GM23338 (cell line): ENCODE measurements around the gene TRIM14. TPM values are rescaled to one million over a fixed set of nuclear protein-coding genes. Genes with fewer than 3 reads are reported as not detected.

Experiments used
- ATAC-seq: fragments of 200-7000 bp; cut with Tn5 transposase; 3 replicates; pipeline ENCODE4 v1.9.1; 2020
- DNase-seq: peaks from one replicate; pipeline ENCODE4 v3.0.0-alpha.2; 2015; ENCODE audit warnings: low spot score
- H2AFZ ChIP-seq: fragments of 200-600 bp; sonication (generic); 2 replicates; pipeline ENCODE4 v1.8.0; 2016; ENCODE audit warnings: antibody characterized with exemption, mild to moderate bottlenecking, moderate library complexity
- H3F3A ChIP-seq: fragments of 200-600 bp; sonication (generic); replicated peaks from 2 replicates; pipeline ENCODE4 v1.8.0; 2017; ENCODE audit warnings: antibody characterized with exemption, mixed run types, low read depth
- H3K27ac ChIP-seq: fragments of 200-600 bp; sonication (generic); 2 replicates; pipeline ENCODE4 v1.6.1; 2016; ENCODE audit warnings: low read depth
- H3K27me3 ChIP-seq: fragments of 200-600 bp; sonication (generic); 2 replicates; pipeline ENCODE4 v1.8.0; 2016; ENCODE audit warnings: mild to moderate bottlenecking, mixed run types, moderate library complexity; ENCODE audit not compliant: insufficient read depth
- H3K36me3 ChIP-seq: fragments of 200-600 bp; sonication (generic); 2 replicates; pipeline ENCODE4 v1.8.0; 2016; ENCODE audit warnings: mild to moderate bottlenecking; ENCODE audit not compliant: insufficient read depth
- H3K4me1 ChIP-seq: fragments of 200-600 bp; sonication (generic); 2 replicates; pipeline ENCODE4 v1.8.0; 2016; ENCODE audit warnings: mild to moderate bottlenecking, moderate library complexity; ENCODE audit not compliant: insufficient read depth
- H3K4me2 ChIP-seq: fragments of 200-600 bp; sonication (generic); 2 replicates; pipeline ENCODE4 v1.7.1; 2017; ENCODE audit warnings: mixed run types
- H3K4me3 ChIP-seq: fragments of 200-600 bp; sonication (generic); 2 replicates; pipeline ENCODE4 v1.6.1; 2016; ENCODE audit warnings: mixed run types
- H3K79me2 ChIP-seq: fragments of 200-600 bp; sonication (generic); replicated peaks from 2 replicates; pipeline ENCODE4 v1.8.0; 2017; ENCODE audit warnings: mild to moderate bottlenecking; ENCODE audit not compliant: insufficient read depth
- H3K9me2 ChIP-seq: fragments of 200-600 bp; sonication (generic); 2 replicates; pipeline ENCODE4 v1.8.0; 2017; ENCODE audit not compliant: insufficient read depth
- H4K20me1 ChIP-seq: fragments of 200-600 bp; sonication (generic); replicated peaks from 2 replicates; pipeline ENCODE4 v1.8.0; 2017; ENCODE audit warnings: mild to moderate bottlenecking; ENCODE audit not compliant: insufficient read depth
- H3K27ac Mint-ChIP-seq: 2 replicates; pipeline ENCODE4 v1.8.0; 2020; ENCODE audit warnings: inconsistent platforms, mild to moderate bottlenecking, moderate library complexity, mixed read lengths
- H3K27me3 Mint-ChIP-seq: 3 replicates; pipeline ENCODE4 v1.8.0; 2022; ENCODE audit warnings: low read depth, mild to moderate bottlenecking, moderate library complexity, mixed read lengths, inconsistent platforms; ENCODE audit not compliant: insufficient read depth, poor library complexity
- H3K36me3 Mint-ChIP-seq: 3 replicates; pipeline ENCODE4 v1.8.0; 2021; ENCODE audit warnings: low read depth, mild to moderate bottlenecking, inconsistent platforms, moderate library complexity, mixed read lengths
- H3K4me1 Mint-ChIP-seq: 3 replicates; pipeline ENCODE4 v1.8.0; 2020; ENCODE audit warnings: mild to moderate bottlenecking, inconsistent platforms, mixed read lengths
- H3K4me3 Mint-ChIP-seq: 3 replicates; pipeline ENCODE4 v1.8.0; 2021; ENCODE audit warnings: moderate library complexity, mild to moderate bottlenecking, inconsistent platforms, mixed read lengths
- H3K9me3 Mint-ChIP-seq: 3 replicates; pipeline ENCODE4 v1.8.0; 2020; ENCODE audit warnings: moderate library complexity, mild to moderate bottlenecking, inconsistent platforms, mixed read lengths
- CREB1 ChIP-seq: fragments of 250-450 bp; sonication (Bioruptor Pico); IDR thresholded peaks from 2 replicates; pipeline ENCODE4 v1.5.0; 2020; ENCODE audit warnings: low read depth, mild to moderate bottlenecking, moderate library complexity
- ETS1 ChIP-seq: IDR thresholded peaks from 2 replicates; pipeline ENCODE4 v1.6.1; 2016; ENCODE audit warnings: antibody characterized with exemption
- EZH2 ChIP-seq: fragments of 200-600 bp; sonication (generic); IDR thresholded peaks from one replicate; pipeline ENCODE4 v1.8.0; 2017; ENCODE audit warnings: antibody characterized with exemption, mild to moderate bottlenecking, low read depth; ENCODE audit not compliant: unreplicated experiment
- EZH2phosphoT487 ChIP-seq: fragments of 200-600 bp; sonication (generic); IDR thresholded peaks from one replicate; pipeline ENCODE4 v1.8.1; 2018; ENCODE audit warnings: antibody characterized with exemption; ENCODE audit not compliant: unreplicated experiment
- JUNB ChIP-seq: IDR thresholded peaks from one replicate; pipeline ENCODE4 v1.6.1; 2016; ENCODE audit warnings: antibody characterized with exemption; ENCODE audit not compliant: unreplicated experiment
- NANOG ChIP-seq: IDR thresholded peaks from 2 replicates; pipeline ENCODE4 v1.6.1; 2016; ENCODE audit warnings: antibody characterized with exemption, borderline replicate concordance
- POLR2AphosphoS5 ChIP-seq: IDR thresholded peaks from 2 replicates; pipeline ENCODE4 v1.6.1; 2016; ENCODE audit warnings: antibody characterized with exemption, low read depth
- REST ChIP-seq: IDR thresholded peaks from one replicate; pipeline ENCODE4 v1.6.1; 2018; ENCODE audit warnings: antibody characterized with exemption; ENCODE audit not compliant: unreplicated experiment
- STAT1 ChIP-seq: IDR thresholded peaks from one replicate; pipeline ENCODE4 v1.6.1; 2016; ENCODE audit warnings: antibody characterized with exemption; ENCODE audit not compliant: unreplicated experiment
- ZNF114 ChIP-seq: fragments of 250-450 bp; sonication (Bioruptor Pico); IDR thresholded peaks from 2 replicates; pipeline ENCODE4 v1.5.0; 2020; ENCODE audit warnings: mild to moderate bottlenecking, moderate library complexity
- ZNF331 ChIP-seq: fragments of 250-450 bp; sonication (Bioruptor Pico); IDR thresholded peaks from 2 replicates; pipeline ENCODE4 v1.5.0; 2020; ENCODE audit warnings: low read depth, mild to moderate bottlenecking, moderate library complexity
- polyA plus RNA-seq: library from polyadenylated mRNA; unstranded; fragments of >200 nt; fragmentation: Nextera tagmentation; extraction: Ambion mirVana; gene quantifications from 2 replicates; pipeline ENCODE4 v1.2.1, GENCODE V29; 2016
- total RNA-seq: library from RNA; depleted of rRNA; stranded (reverse); fragments of >200 nt; shearing (Covaris generic); gene quantifications from 2 replicates; pipeline ENCODE4 v1.2.3, GENCODE V29; 2014
- TF ChIP-seq, protein P1 (sequence below): fragments of 250-450 bp; sonication (Bioruptor Pico); IDR thresholded peaks from 2 replicates; pipeline ENCODE4 v1.5.0; 2020; ENCODE audit warnings: mild to moderate bottlenecking, moderate library complexity
- TF ChIP-seq, protein P2 (sequence below), 2 experiments: fragments of 200-600 bp in 1 of 2; sonication (generic) in 1 of 2; conservative IDR thresholded peaks; 2 replicates each; pipeline versions ENCODE4 v1.5.1 to v1.6.1; 2016 to 2017; ENCODE audit warnings: antibody characterized with exemption in 2 of 2, low read depth in 2 of 2, mild to moderate bottlenecking in 2 of 2, moderate library complexity in 1 of 2

TRIM14 gene
- total and polyA plus RNA-seq, 2 experiments from 2014 or later, result 17.2 to 25.3 TPM

DNA sequence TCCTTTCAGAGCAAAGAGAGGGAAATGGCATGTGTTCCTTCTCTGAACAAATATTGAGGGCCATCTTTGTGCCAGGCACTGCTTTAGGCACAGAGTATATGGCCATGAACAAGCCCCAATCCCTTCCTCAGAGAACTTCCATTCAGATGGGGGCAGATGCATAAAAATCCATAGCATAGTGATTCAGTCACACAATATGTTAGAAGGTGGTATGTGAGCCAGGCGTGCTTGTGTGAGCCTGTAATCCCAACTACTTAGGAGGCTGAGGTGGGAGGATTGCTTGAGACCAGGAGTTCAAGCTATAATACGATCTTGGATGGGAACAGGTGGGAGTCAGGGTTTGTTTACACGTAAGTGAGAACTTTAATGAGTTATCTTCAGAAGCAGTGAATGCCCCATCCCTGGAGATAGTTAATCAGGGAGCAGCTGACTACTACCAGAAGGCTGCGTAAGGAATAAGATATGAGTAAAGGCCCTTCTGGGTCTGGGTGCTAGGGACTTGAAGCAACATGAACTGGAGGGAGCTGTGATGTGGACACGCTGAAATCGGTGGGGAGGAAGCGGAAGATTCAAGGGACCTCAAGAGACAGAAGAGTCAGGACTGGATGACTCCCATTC lies 35.3 kb downstream of the TRIM14 start:
- peaks cover 8% of the 10 kb centered on the region for H3K27me3 Mint-ChIP-seq
- Histone ChIP-seq H3K4me1 (peaks cover 18% of the 10 kb centered on the region), H3K9me2 (no peaks in the 10 kb centered on the region), H3F3A (0 out of 2 replicates have a peak, but pooled peaks cover 9% of the 10 kb centered on the region), H3K27me3 (peaks cover 14% of the 10 kb centered on the region; the same call in 1 of the 2 replicates), H4K20me1 (no peaks in the 10 kb centered on the region; the same call in none of the 2 replicates), H3K79me2 (no peaks in the 10 kb centered on the region), H3K36me3 (peaks cover 14% of the 10 kb centered on the region), H3K4me3 (no peak overlapping the region), H3K27ac (no peak overlapping the region), H2AFZ (no peak overlapping the region), H3K4me2 (no peak overlapping the region)
- TF ChIP-seq ZNF331 (CRISPR knock-in tag) (no peak), EZH2 (no peak), JUNB (no peak), NANOG (no peak), EZH2phosphoT487 (no peak), ZNF114 (CRISPR knock-in tag) (no peak), ETS1 (no peak), POLR2AphosphoS5 (no peak), REST (no peak), STAT1 (no peak), CREB1 (CRISPR knock-in tag) (no peak)
- TF ChIP-seq, protein P1, sequence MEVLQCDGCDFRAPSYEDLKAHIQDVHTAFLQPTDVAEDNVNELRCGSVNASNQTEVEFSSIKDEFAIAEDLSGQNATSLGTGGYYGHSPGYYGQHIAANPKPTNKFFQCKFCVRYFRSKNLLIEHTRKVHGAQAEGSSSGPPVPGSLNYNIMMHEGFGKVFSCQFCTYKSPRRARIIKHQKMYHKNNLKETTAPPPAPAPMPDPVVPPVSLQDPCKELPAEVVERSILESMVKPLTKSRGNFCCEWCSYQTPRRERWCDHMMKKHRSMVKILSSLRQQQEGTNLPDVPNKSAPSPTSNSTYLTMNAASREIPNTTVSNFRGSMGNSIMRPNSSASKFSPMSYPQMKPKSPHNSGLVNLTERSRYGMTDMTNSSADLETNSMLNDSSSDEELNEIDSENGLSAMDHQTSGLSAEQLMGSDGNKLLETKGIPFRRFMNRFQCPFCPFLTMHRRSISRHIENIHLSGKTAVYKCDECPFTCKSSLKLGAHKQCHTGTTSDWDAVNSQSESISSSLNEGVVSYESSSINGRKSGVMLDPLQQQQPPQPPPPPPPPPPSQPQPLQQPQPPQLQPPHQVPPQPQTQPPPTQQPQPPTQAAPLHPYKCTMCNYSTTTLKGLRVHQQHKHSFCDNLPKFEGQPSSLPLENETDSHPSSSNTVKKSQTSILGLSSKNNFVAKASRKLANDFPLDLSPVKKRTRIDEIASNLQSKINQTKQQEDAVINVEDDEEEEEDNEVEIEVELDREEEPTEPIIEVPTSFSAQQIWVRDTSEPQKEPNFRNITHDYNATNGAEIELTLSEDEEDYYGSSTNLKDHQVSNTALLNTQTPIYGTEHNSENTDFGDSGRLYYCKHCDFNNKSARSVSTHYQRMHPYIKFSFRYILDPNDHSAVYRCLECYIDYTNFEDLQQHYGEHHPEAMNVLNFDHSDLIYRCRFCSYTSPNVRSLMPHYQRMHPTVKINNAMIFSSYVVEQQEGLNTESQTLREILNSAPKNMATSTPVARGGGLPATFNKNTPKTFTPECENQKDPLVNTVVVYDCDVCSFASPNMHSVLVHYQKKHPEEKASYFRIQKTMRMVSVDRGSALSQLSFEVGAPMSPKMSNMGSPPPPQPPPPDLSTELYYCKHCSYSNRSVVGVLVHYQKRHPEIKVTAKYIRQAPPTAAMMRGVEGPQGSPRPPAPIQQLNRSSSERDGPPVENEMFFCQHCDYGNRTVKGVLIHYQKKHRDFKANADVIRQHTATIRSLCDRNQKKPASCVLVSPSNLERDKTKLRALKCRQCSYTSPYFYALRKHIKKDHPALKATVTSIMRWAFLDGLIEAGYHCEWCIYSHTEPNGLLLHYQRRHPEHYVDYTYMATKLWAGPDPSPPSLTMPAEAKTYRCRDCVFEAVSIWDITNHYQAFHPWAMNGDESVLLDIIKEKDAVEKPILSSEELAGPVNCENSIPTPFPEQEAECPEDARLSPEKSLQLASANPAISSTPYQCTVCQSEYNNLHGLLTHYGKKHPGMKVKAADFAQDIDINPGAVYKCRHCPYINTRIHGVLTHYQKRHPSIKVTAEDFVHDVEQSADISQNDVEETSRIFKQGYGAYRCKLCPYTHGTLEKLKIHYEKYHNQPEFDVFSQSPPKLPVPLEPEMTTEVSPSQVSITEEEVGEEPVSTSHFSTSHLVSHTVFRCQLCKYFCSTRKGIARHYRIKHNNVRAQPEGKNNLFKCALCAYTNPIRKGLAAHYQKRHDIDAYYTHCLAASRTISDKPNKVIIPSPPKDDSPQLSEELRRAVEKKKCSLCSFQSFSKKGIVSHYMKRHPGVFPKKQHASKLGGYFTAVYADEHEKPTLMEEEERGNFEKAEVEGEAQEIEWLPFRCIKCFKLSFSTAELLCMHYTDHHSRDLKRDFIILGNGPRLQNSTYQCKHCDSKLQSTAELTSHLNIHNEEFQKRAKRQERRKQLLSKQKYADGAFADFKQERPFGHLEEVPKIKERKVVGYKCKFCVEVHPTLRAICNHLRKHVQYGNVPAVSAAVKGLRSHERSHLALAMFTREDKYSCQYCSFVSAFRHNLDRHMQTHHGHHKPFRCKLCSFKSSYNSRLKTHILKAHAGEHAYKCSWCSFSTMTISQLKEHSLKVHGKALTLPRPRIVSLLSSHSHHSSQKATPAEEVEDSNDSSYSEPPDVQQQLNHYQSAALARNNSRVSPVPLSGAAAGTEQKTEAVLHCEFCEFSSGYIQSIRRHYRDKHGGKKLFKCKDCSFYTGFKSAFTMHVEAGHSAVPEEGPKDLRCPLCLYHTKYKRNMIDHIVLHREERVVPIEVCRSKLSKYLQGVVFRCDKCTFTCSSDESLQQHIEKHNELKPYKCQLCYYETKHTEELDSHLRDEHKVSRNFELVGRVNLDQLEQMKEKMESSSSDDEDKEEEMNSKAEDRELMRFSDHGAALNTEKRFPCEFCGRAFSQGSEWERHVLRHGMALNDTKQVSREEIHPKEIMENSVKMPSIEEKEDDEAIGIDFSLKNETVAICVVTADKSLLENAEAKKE (CRISPR knock-in tag), result no peak
- TF ChIP-seq, protein P2, sequence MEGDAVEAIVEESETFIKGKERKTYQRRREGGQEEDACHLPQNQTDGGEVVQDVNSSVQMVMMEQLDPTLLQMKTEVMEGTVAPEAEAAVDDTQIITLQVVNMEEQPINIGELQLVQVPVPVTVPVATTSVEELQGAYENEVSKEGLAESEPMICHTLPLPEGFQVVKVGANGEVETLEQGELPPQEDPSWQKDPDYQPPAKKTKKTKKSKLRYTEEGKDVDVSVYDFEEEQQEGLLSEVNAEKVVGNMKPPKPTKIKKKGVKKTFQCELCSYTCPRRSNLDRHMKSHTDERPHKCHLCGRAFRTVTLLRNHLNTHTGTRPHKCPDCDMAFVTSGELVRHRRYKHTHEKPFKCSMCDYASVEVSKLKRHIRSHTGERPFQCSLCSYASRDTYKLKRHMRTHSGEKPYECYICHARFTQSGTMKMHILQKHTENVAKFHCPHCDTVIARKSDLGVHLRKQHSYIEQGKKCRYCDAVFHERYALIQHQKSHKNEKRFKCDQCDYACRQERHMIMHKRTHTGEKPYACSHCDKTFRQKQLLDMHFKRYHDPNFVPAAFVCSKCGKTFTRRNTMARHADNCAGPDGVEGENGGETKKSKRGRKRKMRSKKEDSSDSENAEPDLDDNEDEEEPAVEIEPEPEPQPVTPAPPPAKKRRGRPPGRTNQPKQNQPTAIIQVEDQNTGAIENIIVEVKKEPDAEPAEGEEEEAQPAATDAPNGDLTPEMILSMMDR (conservative IDR thresholded peaks at IDR 0.05; ENCODE audit: low read depth in 2 of 2), result no peak
- no peak for ATAC-seq
- no peak for DNase-seq
- H3K27ac Mint-ChIP-seq, result no peak overlapping the region
- peaks cover 18% of the 10 kb centered on the region for H3K4me1 Mint-ChIP-seq
- H3K9me3 Mint-ChIP-seq, result peaks cover 4% of the 10 kb centered on the region; the same call in 2 of the 3 replicates
- peaks cover 35% of the 10 kb centered on the region for H3K36me3 Mint-ChIP-seq
- H3K4me3 Mint-ChIP-seq, result no peak overlapping the region
